HG02642 (cell line): ENCODE results near the gene ARID2.

Experiments
- ATAC-seq: cut with Tn5 transposase; IDR thresholded peaks from one replicate; pipeline ENCODE4 v1.9.1; 2021; ENCODE audit warnings: mild to moderate bottlenecking; ENCODE audit not compliant: unreplicated experiment, poor library complexity

ARID2 gene

DNA sequence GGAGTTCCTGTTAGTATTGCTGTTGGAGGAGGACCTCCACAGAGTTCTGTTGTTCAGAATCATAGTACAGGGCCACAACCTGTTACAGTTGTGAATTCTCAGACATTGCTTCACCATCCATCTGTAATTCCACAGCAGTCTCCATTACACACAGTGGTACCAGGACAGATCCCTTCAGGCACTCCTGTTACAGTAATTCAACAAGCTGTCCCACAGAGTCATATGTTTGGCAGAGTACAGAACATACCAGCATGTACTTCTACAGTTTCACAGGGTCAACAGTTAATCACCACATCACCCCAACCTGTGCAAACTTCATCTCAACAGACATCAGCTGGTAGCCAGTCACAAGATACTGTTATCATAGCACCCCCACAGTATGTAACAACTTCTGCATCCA is 120.8 kb downstream of the ARID2 start:
- no peak for ATAC-seq

DNA sequence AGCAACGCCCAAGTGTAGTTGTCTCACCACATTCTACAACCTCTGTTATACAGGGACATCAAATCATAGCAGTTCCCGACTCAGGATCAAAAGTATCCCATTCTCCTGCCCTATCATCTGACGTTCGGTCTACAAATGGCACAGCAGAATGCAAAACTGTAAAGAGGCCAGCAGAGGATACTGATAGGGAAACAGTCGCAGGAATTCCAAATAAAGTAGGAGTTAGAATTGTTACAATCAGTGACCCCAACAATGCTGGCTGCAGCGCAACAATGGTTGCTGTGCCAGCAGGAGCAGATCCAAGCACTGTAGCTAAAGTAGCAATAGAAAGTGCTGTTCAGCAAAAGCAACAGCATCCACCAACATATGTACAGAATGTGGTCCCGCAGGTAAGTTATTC is 123.0 kb downstream of the ARID2 start:
- no peak for ATAC-seq

DNA sequence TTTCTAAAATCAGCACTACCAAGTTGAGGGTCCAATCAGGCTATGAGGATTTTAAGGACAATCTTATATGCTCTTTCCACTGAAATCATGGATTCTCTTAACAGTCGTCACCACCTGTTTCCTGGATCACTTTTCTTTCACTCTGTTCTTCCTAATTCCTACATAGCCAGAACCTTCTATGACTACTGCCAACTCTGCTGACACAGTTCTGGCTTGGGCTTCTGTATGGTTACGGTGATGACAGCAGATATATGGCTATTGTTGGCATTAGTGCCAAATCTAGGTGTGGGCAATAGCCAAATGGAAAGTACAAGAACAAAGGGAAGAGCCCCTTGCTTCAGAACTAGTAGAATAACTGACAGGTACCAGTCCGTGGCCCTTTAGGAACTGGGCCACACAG is 124.0 kb downstream of the ARID2 start:
- ATAC-seq = no peak

DNA sequence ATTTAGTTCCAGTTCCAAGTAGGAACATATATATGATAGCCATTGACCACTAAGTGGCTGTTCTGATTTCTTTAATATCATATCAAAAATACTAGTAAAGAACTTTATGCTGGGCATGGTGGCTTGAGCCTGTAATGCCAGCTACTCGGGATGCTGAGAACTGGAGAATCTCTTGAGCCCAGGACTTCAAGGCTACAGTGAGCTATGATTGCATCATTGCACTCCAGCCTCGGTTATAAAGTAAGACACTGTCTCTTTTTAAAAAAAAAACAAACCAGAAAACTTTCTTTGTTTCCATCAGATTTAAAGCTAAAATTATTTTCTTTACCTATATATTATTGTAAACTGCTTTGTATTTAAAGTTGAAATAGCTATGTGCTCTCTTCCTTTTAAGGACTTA is 133.8 kb downstream of the ARID2 start:
- no peak for ATAC-seq

DNA sequence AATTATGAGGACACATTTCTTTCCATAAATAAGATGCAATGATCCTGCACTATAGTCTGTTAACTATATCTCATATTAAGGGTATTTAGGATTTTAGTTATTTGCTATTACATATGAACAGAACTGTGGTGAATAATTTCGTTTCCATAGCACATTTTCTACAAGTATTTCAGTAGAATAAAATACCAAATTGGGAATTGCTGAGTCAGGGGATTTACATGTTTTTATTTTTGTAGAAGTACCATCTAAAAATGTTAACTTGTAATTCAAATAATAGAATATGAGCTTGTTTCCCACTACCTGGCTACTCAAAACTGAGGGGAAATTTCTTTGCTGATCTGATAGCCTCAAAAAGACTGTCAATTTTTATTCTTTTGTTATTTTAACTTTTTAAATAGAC is 136.8 kb downstream of the ARID2 start:
- no peak for ATAC-seq

DNA sequence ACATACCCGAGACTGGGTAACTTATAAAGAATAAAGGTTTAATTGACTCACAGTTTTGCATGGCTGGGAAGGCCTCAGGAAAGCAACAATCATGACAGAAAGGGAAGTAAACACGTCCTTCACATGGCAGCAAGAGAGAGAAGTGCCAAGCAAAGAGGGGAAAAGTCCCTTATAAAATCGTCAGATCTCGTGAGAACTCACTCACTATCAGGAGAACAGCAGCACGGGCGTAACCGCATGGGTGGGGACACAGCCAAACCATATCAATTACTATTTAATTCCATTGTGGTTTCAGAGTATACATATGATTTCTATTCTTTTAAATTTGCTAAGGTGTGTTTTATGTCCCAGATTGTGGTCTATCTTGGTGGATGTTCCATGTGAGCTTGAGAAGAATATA is 142.9 kb downstream of the ARID2 start:
- no peak for ATAC-seq

DNA sequence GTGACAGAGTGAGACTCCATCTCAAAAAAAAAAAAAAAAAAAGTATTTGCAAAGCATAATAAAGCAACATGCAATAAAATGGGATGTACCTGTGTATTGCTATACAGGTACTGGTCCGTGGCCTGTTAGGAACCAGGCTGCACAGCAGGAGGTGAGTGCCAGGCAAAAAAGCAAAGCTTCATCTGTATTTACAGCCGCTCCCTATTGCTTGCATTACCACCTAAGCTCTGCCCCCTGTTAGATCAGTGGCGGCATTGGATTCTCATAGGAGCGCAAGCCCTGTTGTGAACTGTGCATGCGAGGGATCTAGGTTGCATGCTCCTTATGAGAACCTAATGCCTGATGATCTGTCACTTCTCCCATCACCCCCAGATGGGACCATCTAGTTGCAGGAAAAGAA is 147.6 kb downstream of the ARID2 start:
- no peak for ATAC-seq

DNA sequence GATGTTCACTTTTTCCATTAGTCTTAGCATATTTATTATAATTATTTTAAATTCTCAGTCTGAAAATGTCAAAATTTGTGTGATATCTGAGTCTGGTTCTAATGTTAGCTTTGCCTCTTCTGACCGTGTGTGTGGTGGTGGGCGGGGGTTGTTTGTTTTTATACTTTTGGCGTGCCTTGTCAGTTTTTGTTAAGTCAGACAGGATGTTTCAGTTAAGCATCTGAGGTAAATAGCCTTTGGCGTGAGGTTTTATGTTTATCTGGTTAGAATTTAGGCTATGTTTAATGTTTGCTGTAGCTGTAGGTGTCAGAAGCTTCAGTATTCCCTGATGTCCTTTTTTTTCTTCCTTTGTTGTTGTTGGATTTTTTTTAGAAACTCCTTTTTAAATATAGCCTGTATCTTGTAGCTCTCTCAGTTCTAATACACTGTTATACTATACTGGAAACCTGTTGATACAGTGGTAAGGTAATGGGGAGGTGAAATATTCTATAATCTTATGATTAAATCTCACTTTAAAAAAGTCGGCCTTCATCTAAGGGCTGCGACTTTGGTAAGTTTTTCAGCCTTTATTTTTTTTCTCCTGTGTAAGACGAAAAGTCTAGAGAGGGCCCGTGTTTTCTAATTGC is 149.2 kb downstream of the ARID2 start:
- no peak for ATAC-seq

DNA sequence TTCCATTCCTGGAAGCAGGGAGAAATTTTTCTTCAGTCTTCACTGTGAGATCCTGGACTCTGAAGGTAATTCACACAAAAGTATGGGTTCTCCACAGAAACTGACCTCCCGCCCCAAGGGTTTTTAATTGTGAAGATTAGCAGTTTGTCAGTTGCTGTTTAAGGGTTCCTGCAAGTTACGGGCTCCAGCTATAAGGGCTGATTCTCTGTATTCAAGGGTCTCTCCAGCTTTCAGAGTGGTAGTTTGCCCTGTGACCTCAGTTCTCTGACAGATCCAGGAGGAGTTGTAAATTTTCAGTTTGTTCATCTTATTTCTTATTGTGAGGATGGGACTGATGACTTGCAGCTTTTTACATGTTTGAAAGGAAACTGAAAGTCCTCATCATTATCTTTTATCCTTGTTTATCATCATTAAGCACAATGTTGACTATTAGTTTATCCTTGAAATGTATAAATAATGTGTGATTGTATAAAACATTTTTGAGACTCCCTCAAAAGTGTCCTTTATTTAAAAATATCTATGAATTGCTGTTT is 149.9 kb downstream of the ARID2 start:
- no peak for ATAC-seq

DNA sequence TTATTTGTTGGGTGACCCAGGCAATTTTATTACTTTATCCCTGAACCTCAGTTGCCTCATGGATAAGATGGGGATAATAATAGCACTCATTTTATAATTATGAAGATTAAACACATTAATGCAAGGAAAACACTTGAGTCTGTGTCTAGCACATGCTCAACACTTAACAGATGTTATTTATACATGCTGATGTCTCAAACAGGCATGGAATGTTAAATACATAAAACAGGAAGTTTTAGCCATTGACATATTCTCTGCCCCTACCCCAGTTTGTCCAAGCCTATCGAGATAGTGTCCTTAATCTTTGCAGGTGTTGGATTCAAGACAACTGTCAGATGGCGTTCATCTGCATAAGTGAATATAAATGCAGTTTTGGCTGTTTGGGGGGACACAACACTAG is 151.0 kb downstream of the ARID2 start:
- ATAC-seq = no peak

DNA sequence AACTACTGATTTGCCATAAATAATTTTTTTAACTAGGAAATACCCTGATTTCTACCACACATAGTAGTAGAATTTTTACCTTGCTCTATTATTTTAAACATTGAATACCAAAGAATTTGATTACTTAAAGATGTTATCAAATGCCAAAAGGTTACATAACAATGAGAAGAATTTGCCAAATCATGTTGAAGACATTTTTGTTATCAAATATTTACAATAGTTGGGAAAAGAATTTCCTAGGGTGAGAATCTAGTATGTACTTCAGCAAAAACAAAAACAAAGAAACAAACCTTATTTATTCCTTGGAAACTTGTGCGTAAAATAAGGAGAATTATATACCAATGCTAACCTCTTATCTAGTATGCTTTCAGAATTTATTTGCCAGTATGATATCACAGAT is 153.7 kb downstream of the ARID2 start:
- ATAC-seq = no peak

DNA sequence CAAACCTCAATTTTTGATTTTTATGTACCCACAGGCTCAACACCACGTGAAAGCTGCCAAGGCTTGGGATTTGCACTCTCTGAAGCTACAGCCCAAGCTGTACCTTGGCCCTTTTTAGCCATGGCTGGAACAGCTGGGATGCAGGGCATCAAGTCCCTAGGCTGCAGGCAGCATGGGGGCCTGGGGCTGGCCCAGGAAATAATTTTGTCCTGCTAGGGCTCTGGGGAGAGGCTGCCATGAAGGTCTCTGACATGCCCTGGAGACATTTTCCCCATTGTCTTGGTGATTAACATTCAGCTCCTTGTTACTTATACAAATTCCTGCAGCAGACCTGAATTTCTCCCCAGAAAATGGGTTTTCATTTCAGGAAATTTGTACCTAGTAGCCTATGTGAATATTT is 157.2 kb downstream of the ARID2 start:
- no peak for ATAC-seq

DNA sequence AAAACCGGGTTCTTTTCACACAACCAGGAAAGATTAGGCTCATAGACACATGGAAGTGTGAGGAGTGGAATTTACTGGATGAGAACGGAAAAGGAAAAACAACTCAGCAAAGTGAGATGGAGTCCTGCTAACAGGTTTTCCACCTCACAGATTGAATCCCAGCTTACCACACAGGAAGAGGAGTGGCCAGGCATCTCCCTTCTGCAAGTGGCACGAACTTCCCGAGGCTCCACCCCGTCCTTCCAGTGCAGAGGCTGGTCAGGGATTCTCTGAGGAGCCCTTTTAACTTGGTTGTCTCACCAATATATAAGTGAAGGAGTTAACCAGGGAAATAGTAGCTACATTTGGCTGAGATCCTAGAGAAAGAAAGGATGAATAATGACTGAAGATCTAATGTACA is 158.0 kb downstream of the ARID2 start:
- ATAC-seq = no peak

DNA sequence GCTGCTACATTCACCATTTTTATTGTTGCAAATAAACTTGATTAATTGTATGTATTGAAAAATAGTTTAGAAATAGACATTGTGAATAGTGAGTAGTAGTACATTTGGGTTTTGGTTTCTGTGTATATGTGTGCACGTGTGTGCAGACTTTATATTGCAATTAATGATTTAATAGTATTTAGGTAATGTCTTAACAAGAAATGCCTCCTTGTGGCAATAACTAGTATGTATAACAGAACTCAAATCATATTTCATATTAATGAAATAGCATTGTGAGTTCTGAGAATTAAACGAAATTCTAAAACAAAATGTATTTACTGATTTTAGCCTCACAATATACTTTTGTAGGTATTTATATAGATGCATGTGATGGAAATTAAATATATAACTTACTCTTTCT is 160.8 kb downstream of the ARID2 start:
- no peak for ATAC-seq

DNA sequence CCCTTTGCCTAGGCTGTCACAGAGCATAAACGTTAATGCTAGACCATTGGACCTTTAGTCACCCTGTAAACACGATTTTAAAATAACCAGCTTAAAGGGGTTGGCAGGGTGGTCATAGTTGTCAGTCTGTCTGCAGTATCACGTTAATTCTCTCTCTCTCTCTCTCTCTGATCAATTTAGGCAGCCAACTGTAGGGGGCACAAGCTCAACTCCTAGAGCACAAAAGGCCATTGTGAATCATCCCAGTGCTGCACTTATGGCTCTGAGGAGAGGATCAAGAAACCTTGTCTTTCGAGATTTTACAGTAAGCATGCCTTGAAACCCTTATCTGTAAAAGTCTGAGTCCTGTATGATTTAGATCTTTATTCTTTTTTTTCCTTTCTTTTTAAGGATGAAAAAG is 163.7 kb downstream of the ARID2 start:
- no peak for ATAC-seq

DNA sequence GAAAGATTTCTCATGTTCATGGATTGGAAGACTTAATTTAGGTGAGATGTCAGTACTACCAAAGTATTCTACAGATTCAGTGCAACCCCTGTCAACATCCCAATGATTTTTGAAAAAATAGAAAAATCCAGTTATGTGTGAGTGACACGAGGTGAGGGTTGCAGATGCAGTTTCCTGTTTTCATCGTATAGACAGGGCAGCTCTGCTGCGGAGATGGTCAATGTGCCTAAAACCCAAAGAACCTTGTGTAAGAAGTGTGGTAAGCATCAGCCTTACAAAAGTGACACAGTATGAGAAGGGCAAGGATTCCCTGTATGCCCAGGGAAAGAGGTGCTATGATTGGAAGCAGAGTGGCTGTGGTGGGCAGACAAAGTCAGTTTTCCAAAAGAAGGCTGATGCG is 166.5 kb downstream of the ARID2 start:
- no peak for ATAC-seq

DNA sequence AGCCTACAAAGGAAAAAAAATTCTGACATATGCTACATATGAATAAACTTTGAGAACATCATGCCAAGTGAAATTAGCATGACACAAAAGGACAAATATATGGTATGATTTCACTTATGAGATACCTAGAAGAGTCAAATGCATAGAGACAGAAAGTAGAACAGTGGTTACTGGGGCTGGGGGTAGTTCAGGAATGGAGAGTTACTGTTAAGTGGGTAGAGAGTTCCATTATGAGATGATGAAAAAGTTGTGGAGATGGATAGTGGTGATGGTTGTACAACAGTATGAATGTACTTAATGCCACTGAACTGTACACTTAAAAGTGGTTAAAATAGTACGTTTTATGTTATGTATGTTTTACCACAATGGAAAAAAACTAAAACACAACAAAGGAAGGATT is 168.6 kb downstream of the ARID2 start:
- no peak for ATAC-seq

DNA sequence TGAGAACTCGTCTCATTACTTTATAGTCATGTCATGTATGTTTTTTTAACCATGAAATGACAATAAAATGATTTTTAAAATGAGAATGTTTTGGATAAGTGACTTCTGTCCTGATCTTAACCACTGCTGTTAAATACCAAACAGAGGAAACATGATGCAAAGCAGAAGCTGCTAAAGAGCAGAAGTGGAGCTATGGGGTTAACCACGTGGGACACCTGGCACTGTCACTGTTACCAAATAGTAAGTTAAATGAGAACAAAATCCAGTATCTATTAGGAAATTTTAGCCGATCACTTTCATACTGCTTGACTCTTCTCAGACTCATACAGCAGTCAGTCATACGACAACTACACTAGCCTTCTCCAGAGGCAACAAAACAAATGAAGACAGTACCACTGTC is 178.4 kb downstream of the ARID2 start:
- ATAC-seq = peak; percentile 84

DNA sequence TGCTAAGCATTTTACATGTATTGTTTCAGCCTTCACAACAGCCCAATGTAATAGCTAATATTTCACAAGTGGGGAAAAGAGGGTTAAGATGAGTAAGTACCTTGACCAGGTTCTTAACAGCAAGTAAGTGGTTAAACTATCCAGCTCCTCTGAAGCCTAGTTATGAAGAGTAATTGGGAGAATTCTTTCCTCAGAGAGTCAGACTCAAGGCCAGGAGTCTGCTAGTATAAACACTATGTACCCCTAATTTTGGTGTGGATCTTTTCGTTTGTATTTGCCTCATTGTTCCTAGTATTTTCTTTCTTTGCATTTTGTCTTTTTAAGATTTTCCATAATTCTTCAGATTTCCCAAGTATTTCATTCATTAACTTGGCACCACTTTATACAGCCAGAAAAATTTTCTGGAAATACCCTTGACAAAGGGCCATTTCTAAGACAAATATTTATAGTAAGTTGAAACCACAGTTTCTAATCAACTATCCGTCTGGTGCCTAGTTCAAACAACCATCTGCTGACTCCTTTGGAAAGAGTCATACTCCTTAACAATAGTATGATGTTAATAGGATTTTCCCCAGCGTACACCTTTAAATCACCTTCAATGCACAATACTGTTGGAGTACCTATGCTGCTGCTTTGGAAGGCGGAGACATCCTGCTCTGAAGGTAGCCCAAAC is 179.7 kb downstream of the ARID2 start:
- ATAC-seq = no peak

DNA sequence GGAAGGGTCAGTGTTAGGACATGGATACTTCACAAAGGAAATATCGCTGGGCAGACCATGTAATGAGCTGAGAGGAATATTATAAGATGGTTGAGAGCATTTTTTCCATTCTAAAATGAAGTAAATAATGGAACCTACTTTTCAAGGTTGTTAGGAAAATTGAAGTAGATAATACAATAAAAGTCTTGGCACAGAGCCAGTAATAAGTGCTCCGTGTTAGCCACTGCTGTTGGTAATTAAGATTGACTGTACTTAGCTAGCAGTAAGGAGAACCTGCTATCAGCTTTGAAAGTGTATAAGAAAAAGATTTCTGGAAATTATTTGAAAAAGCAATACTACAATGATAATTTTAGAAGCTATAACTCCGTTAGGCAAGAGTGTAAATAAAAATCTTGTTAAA is 183.3 kb downstream of the ARID2 start:
- no peak for ATAC-seq

DNA sequence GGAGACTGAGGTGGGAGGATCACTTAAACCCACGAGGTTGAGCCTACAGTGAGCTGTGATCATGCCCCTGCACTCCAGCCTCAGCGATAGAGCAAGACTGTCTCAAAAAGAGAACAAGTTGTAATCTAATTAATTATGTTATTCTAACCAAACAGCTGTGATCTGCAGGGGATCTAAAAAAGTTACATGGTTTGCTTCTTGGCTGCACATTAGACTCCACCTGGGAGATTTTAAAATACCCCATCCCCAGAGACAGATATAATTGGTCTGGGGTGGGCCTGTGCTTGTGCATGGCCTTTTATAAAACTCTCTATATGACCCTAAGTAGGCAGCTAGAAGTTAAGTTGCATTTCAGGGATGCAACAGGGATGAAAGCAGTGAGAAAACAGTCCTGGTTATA is 184.1 kb downstream of the ARID2 start:
- no peak for ATAC-seq

DNA sequence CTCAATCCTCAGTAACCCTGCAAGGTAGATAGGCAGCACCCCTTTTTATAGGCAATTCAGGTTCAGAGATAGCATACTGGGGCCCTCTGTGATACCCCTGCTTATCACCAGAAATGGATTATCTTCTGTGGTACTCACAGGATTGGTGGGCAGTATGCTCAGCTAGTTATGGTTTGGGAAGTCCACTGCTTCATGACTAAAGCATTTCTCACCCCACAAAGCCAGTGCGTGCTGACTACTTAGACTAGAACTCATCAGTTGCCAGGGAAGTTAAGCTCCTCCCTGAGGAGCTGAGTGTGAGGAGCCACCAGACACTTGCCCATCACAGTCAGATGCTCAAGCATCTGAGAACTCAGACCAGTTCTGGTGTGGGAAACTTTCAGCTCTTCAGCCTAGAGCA is 184.6 kb downstream of the ARID2 start:
- ATAC-seq = no peak
